ENCODE data around the gene TAMM41. TPM values are rescaled to one million over a fixed set of nuclear protein-coding genes. Genes with fewer than 3 reads are reported as not detected.

TAMM41 gene
- total and polyA plus RNA-seq, 9 of the 15 experiments (the other 6 are each of a cell fraction or from before 2014, with no cell fraction given) = 8.6 to 74.6 (median 29.3) TPM

DNA sequence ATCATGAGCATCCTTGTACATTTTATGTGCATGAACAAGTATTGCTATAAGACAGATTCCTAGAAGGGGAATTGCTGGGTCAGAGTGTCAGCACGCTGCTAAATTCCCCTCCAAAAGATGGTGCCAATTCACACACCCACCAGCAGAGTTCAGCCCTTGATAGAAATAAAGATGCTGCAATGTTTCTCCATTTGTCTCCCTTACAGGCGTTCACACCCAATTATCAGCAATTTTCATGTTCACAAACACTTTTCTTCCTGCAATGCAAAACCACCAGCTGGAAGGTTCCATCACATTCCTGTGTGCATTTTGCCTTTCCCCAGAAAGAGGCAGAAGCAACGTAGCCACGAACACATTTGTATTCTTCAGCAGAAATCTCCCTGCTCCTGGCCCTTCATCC, 3.3 kb upstream of the TAMM41 start:
- Histone ChIP-seq H3K4me2 (ENCODE audit: insufficient read depth, low read length) (no peak overlapping the region), H3K9me3 (replicated peaks; ENCODE audit: control insufficient read depth, insufficient read depth, low read depth, low read length) (no peaks in the 10 kb centered on the region; the same call in 1 of the 2 replicates), H3K9ac (ENCODE audit: insufficient read depth in 1 of 2, low read depth in 2 of 2, low read length in 2 of 2) (no peak overlapping the region), H3K4me3 (no peak overlapping the region), H3K9me1 (ENCODE audit: control insufficient read depth, insufficient read depth, low read length) (no peaks in the 10 kb centered on the region), H3K27ac (ENCODE audit: extremely low read depth, low read depth, low read length) (no peak overlapping the region), H3K4me1 (replicated peaks in 1 of 2; ENCODE audit: control insufficient read depth in 2 of 2, insufficient read depth in 2 of 2, low read length in 2 of 2) (peaks cover 7 to 10% of the 10 kb centered on the region in 2 experiments; a peak in 3 of 5 replicates), H3K79me2 (ENCODE audit: control insufficient read depth, insufficient read depth, low read length) (peaks cover 17% of the 10 kb centered on the region), H3K27me3 (ENCODE audit: control insufficient read depth in 2 of 2, insufficient read depth in 2 of 2, low read length in 2 of 2) (no peaks in the 10 kb centered on the region), H2AFZ (ENCODE audit: low read depth, low read length) (peak overlapping the region; percentile 28), H3K36me3 (ENCODE audit: control insufficient read depth, insufficient read depth, low read length) (peaks cover 3% of the 10 kb centered on the region; the same call in 2 of the 3 replicates), H4K20me1 (replicated peaks; ENCODE audit: control insufficient read depth, insufficient read depth, low read length) (no peaks in the 10 kb centered on the region)
- CTCF ChIA-PET (ENCODE audit: low intra/inter-chr PET ratio) = no interaction called here
- no TSS peak for BruUV-seq (replicated peaks)
- 21% methylated on average over 4 of the region's 4 CpGs for WGBS (ENCODE audit: insufficient coverage, low coverage, missing lambda C conversion rate)
- in situ Hi-C loops (cut with MboI) (no loop called here), intact Hi-C loops (cut with micrococcal nuclease) (loop anchor here (5.0 kb wide), 1 partner anchor 197 kb away; no protein-coding TSS in a partner anchor)
- TF ChIP-seq ZNF778 (CRISPR knock-in tag; IDR thresholded peaks at IDR 0.05) (no peak), RAD21 (CRISPR knock-in tag; conservative IDR thresholded peaks at IDR 0.05 in 1 of 2, IDR thresholded peaks at IDR 0.05 in 1 of 2) (0 out of 4 replicates have a peak, but pooled peaks of 1 of the 2 experiments have one; percentile 18)
- TF ChIP-seq, protein P1, sequence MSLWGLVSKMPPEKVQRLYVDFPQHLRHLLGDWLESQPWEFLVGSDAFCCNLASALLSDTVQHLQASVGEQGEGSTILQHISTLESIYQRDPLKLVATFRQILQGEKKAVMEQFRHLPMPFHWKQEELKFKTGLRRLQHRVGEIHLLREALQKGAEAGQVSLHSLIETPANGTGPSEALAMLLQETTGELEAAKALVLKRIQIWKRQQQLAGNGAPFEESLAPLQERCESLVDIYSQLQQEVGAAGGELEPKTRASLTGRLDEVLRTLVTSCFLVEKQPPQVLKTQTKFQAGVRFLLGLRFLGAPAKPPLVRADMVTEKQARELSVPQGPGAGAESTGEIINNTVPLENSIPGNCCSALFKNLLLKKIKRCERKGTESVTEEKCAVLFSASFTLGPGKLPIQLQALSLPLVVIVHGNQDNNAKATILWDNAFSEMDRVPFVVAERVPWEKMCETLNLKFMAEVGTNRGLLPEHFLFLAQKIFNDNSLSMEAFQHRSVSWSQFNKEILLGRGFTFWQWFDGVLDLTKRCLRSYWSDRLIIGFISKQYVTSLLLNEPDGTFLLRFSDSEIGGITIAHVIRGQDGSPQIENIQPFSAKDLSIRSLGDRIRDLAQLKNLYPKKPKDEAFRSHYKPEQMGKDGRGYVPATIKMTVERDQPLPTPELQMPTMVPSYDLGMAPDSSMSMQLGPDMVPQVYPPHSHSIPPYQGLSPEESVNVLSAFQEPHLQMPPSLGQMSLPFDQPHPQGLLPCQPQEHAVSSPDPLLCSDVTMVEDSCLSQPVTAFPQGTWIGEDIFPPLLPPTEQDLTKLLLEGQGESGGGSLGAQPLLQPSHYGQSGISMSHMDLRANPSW (CRISPR knock-in tag; IDR thresholded peaks at IDR 0.05) = no peak
- TF ChIP-seq, protein P2, sequence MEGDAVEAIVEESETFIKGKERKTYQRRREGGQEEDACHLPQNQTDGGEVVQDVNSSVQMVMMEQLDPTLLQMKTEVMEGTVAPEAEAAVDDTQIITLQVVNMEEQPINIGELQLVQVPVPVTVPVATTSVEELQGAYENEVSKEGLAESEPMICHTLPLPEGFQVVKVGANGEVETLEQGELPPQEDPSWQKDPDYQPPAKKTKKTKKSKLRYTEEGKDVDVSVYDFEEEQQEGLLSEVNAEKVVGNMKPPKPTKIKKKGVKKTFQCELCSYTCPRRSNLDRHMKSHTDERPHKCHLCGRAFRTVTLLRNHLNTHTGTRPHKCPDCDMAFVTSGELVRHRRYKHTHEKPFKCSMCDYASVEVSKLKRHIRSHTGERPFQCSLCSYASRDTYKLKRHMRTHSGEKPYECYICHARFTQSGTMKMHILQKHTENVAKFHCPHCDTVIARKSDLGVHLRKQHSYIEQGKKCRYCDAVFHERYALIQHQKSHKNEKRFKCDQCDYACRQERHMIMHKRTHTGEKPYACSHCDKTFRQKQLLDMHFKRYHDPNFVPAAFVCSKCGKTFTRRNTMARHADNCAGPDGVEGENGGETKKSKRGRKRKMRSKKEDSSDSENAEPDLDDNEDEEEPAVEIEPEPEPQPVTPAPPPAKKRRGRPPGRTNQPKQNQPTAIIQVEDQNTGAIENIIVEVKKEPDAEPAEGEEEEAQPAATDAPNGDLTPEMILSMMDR (IDR thresholded peaks at IDR 0.05 in 2 of 3, conservative IDR thresholded peaks at IDR 0.05 in 1 of 3; ENCODE audit: insufficient read depth in 2 of 3, low read depth in 1 of 3, low read length in 3 of 3) = peak in 2 of 3 experiments; percentile 36 to 45; a peak in 2 of 6 replicates
- POLR2A ChIA-PET = no interaction called here
- peak; percentile 19 for FAIRE-seq
- ATAC-seq = no peak
- peak in 1 of 4 experiments; percentile 24 for DNase-seq (ENCODE audit: extremely low read depth in 1 of 4, low spot score in 3 of 4)

All from K562 (cell line).